Renal pelvis (tissue), 12 donors: ENCODE data around the gene PPP1R3E. TPM values are rescaled to one million over a fixed set of nuclear protein-coding genes. Genes with fewer than 3 reads are reported as not detected.
"Not testable (repeated sequence)": the region's sequence is repeated elsewhere in the genome, so short reads cannot be mapped to it uniquely, and the experiment has no call there.

ENCODE experiments used
- DNase-seq: peaks from one replicate; pipeline ENCODE4 v3.0.0-alpha.2; 2013
- long read RNA-seq, 16 experiments: transcript quantifications; one replicate each; lab custom pipeline, GENCODE V29; 2026
- polyA plus RNA-seq, 3 donors: library from polyadenylated mRNA; unstranded; fragments of 120-200 nt; gene quantifications; one replicate each; pipeline ENCODE4 v1.2.1, GENCODE V29; 2013; ENCODE audit not compliant: insufficient read length in 3 of 3

PPP1R3E gene
- 10 to 100 TPM; 20.5 to 37.2 (median 37.2) TPM for polyA plus RNA-seq
- long read RNA-seq, donor 1, result 0 reads
- long read RNA-seq, donor 2, partial matches to known transcripts, result 0 of 2 reads
- long read RNA-seq, donor 2, other reads (novel, unspliced or antisense), result 0 of 2 reads
- long read RNA-seq, donor 3, result 0 reads
- long read RNA-seq, donor 4, result 0 reads
- long read RNA-seq, donor 5, partial matches to known transcripts, result 262 of 262 reads
- long read RNA-seq, donor 5, other reads (novel, unspliced or antisense), result 0 of 262 reads
- long read RNA-seq, donor 6, result 0 reads
- long read RNA-seq, donor 7, partial matches to known transcripts, result 0 of 1 reads
- long read RNA-seq, donor 7, other reads (novel, unspliced or antisense), result 0 of 1 reads
- long read RNA-seq, donor 8, partial matches to known transcripts, result 113 of 113 reads
- long read RNA-seq, donor 8, other reads (novel, unspliced or antisense), result 0 of 113 reads
- long read RNA-seq, donor 9, partial matches to known transcripts, result 476 of 477 reads
- long read RNA-seq, donor 9, other reads (novel, unspliced or antisense), result 0 of 477 reads
- long read RNA-seq, donor 10, result 0 reads
- long read RNA-seq, donor 11, partial matches to known transcripts, result 0 of 1 reads
- long read RNA-seq, donor 11, other reads (novel, unspliced or antisense), result 0 of 1 reads
- long read RNA-seq, donor 12, partial matches to known transcripts, result 5 of 7 reads
- long read RNA-seq, donor 12, other reads (novel, unspliced or antisense), result 0 of 7 reads
- long read RNA-seq, donor 13, partial matches to known transcripts, result 466 of 467 reads
- long read RNA-seq, donor 13, other reads (novel, unspliced or antisense), result 0 of 467 reads
- long read RNA-seq, donor 14, result 0 reads
- long read RNA-seq, donor 15, result 0 reads
- long read RNA-seq, donor 16, result 0 reads

- DNase-seq, result peak; percentile 55
These were observed at the start of gene PPP1R3E for GRCh38 chr14:23302290-23303225. TSS of gene PPP1R3E (minus strand) at chr14:23302859. CDS start at chr14:23302576, 283 bp downstream.

- DNase-seq, result peak; percentile 24
These were observed 49.2 kb upstream of the PPP1R3E start for GRCh38 chr14:23351681-23352505.

- no peak for DNase-seq
These were observed 46.6 kb upstream of the PPP1R3E start for GRCh38 chr14:23349156-23349845.

GRCh38 chr14:23348297-23348655 is 45.6 kb upstream of the PPP1R3E start:
- DNase-seq, result no peak

GRCh38 chr14:23347406-23348296 is 45.0 kb upstream of the PPP1R3E start:
- no peak for DNase-seq

- DNase-seq, result no peak
These were observed 44.2 kb upstream of the PPP1R3E start for GRCh38 chr14:23346693-23347405.

GRCh38 chr14:23345987-23346692 is 43.5 kb upstream of the PPP1R3E start:
- DNase-seq, result no peak

GRCh38 chr14:23344481-23344880 is 41.8 kb upstream of the PPP1R3E start:
- DNase-seq, result no peak

GRCh38 chr14:23339506-23340268 is 37.0 kb upstream of the PPP1R3E start:
- DNase-seq, result no peak

GRCh38 chr14:23335623-23336022 is 33.0 kb upstream of the PPP1R3E start:
- no peak for DNase-seq

GRCh38 chr14:23327947-23328744 is 25.5 kb upstream of the PPP1R3E start:
- peak; percentile 71 for DNase-seq

GRCh38 chr14:23326491-23327332 is 24.1 kb upstream of the PPP1R3E start:
- DNase-seq, result no peak

GRCh38 chr14:23325746-23326145 is 23.1 kb upstream of the PPP1R3E start:
- not testable (repeated sequence) for DNase-seq

- no peak for DNase-seq
These were observed 22.3 kb upstream of the PPP1R3E start for GRCh38 chr14:23324993-23325392.

GRCh38 chr14:23324455-23324846 is 21.8 kb upstream of the PPP1R3E start:
- no peak for DNase-seq
